ACC112 (cell line): ENCODE data around the gene TMEM165.

Experiments
- H2AFZ ChIP-seq: fragments of 200-600 bp; sonication (generic); one replicate; pipeline ENCODE4 v1.6.0; 2017; ENCODE audit warnings: antibody characterized with exemption, low read length; ENCODE audit not compliant: unreplicated experiment
- H3K27ac ChIP-seq: fragments of 200-600 bp; sonication (generic); 2 replicates; pipeline ENCODE4 v1.5.1; 2014; ENCODE audit warnings: low read depth, mild to moderate bottlenecking, antibody characterized with exemption, low read length, moderate library complexity
- H3K27me3 ChIP-seq: fragments of 200-600 bp; sonication (generic); 2 replicates; pipeline ENCODE4 v1.6.1; 2014; ENCODE audit warnings: mild to moderate bottlenecking, antibody characterized with exemption, low read length, moderate library complexity, mixed read lengths; ENCODE audit not compliant: insufficient read depth
- H3K36me3 ChIP-seq: fragments of 200-600 bp; sonication (generic); 2 replicates; pipeline ENCODE4 v1.6.1; 2016; ENCODE audit warnings: mild to moderate bottlenecking, antibody characterized with exemption, low read length, moderate library complexity, mixed read lengths; ENCODE audit not compliant: insufficient read depth
- H3K4me1 ChIP-seq: fragments of 200-600 bp; sonication (generic); one replicate; pipeline ENCODE4 v1.6.1; 2016; ENCODE audit warnings: low read length, mixed read lengths; ENCODE audit not compliant: insufficient read depth, unreplicated experiment, control insufficient read depth
- H3K4me3 ChIP-seq: fragments of 200-600 bp; sonication (generic); 2 replicates; pipeline ENCODE4 v1.5.1; 2014; ENCODE audit warnings: mild to moderate bottlenecking, low read depth, low read length
- H3K79me2 ChIP-seq: fragments of 200-600 bp; sonication (generic); one replicate; pipeline ENCODE4 v1.6.0; 2016; ENCODE audit warnings: low read length; ENCODE audit not compliant: control insufficient read depth, unreplicated experiment, insufficient read depth

The TMEM165 gene

GRCh38 chr4:55385201-55385649 lies 10.5 kb upstream of the TMEM165 start:
- H3K27me3 ChIP-seq = no peaks in the 10 kb centered on the region
- no peak overlapping the region for H3K4me3 ChIP-seq
- H3K27ac ChIP-seq = no peak overlapping the region
- H2AFZ ChIP-seq = no peak overlapping the region
- no peaks in the 10 kb centered on the region for H3K36me3 ChIP-seq
- H3K79me2 ChIP-seq = no peaks in the 10 kb centered on the region
- H3K4me1 ChIP-seq = peaks cover 10% of the 10 kb centered on the region

DNA sequence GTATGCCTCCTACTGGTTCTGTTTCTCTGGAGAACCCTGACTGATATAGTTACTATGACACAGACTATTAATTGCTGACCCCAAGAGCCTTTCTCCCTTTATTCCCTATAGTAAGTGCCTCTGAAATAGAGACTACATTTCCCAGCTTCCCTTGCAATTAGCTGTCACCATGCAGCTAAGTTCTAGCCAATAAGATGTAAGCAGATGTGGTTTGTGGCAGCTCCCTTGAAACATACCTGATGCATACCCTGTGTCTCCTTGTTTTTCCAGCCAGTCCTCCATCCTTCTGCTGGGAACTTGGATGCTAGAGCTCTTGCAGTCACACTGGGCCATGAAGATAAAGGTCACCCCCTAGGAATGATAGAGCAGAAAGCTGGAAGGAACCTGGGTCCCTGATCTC lies 9.7 kb upstream of the TMEM165 start:
- Histone ChIP-seq H3K27ac (no peak overlapping the region), H3K4me1 (peaks cover 10% of the 10 kb centered on the region), H3K27me3 (no peaks in the 10 kb centered on the region), H2AFZ (no peak overlapping the region), H3K79me2 (no peaks in the 10 kb centered on the region), H3K4me3 (no peak overlapping the region), H3K36me3 (no peaks in the 10 kb centered on the region)

GRCh38 chr4:55386840-55387239 lies 8.9 kb upstream of the TMEM165 start:
- no peak overlapping the region for H2AFZ ChIP-seq

GRCh38 chr4:55393461-55394320 lies 2.1 kb upstream of the TMEM165 start:
- Histone ChIP-seq H3K4me1 (peaks cover 10% of the 10 kb centered on the region), H2AFZ (no peak overlapping the region), H3K4me3 (no peak overlapping the region), H3K27ac (no peak overlapping the region), H3K27me3 (no peaks in the 10 kb centered on the region), H3K36me3 (0 out of 2 replicates have a peak, but pooled peaks cover under 1% of the 10 kb centered on the region), H3K79me2 (peaks cover 33% of the 10 kb centered on the region)

More at GRCh38 chr4:55386840-55387239, 8.9 kb upstream of the TMEM165 start:
- H3K36me3 ChIP-seq = no peaks in the 10 kb centered on the region
- no peak overlapping the region for H3K27ac ChIP-seq
- no peak overlapping the region for H3K4me3 ChIP-seq
- H3K79me2 ChIP-seq = no peaks in the 10 kb centered on the region
- no peaks in the 10 kb centered on the region for H3K27me3 ChIP-seq
- H3K4me1 ChIP-seq = peaks cover 5% of the 10 kb centered on the region

- H3K27me3 ChIP-seq = no peaks in the 10 kb centered on the region
- peaks cover 9% of the 10 kb centered on the region; the same call in 1 of the 2 replicates for H3K36me3 ChIP-seq
- peak overlapping the region; percentile 91 for H3K4me3 ChIP-seq
- peak overlapping the region; percentile 99 for H2AFZ ChIP-seq
- H3K79me2 ChIP-seq = peaks cover 46% of the 10 kb centered on the region
- H3K4me1 ChIP-seq = peaks cover 18% of the 10 kb centered on the region
- peak overlapping the region; percentile 89 for H3K27ac ChIP-seq
Observed at GRCh38 chr4:55395218-55395528, 584 bp upstream of the TMEM165 start.

DNA sequence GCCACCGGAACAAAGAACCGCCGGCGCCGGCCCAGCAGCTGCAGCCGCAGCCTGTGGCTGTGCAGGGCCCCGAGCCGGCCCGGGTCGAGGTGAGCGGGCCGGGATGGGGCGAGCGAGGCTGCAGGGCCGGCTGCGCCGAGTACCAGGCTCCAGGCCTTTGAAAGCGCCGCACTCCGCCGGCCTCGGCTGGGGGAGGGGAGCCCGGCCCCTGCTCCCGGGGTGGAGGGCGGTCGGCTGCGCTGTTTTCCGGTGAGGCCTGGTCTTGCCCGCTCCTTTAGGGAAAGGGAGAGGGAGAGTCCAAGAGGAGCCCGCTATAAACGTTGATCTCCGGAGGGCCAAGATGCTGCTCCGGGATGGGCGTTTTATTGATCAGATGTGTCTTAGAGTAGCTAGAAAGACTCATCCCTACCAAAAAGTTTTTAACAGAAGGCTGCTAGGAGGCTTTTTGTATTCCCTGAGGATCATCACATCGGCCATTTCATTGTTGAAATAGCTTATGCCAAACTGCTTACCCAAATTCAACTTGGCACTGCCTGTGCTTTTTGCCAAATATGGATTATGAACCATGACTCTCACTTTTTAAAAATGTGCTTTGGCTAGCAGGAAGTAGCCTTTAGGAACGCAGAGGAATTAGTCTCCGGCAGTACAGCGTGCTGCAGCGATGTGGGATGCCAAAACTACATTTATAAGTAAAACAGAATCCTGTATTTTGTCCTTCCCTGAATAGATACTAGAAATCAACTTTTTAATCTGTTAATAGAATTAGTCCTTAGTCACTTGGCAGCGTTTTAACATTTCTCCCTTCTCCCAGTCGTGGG lies 760 bp downstream of the TMEM165 start:
- no peaks in the 10 kb centered on the region for H3K27me3 ChIP-seq
- peaks cover 19% of the 10 kb centered on the region for H3K36me3 ChIP-seq
- H2AFZ ChIP-seq = no peak overlapping the region
- H3K79me2 ChIP-seq = peaks cover 58% of the 10 kb centered on the region
- H3K4me3 ChIP-seq = peak overlapping the region; percentile 91
- peaks cover 28% of the 10 kb centered on the region for H3K4me1 ChIP-seq
- peak overlapping the region; percentile 89 for H3K27ac ChIP-seq

GRCh38 chr4:55397126-55397436 lies 1.3 kb downstream of the TMEM165 start:
- Histone ChIP-seq H3K4me1 (peaks cover 28% of the 10 kb centered on the region), H3K27ac (peak overlapping the region; percentile 89), H3K36me3 (peaks cover 19% of the 10 kb centered on the region), H3K4me3 (peak overlapping the region; percentile 91), H3K27me3 (no peaks in the 10 kb centered on the region), H2AFZ (no peak overlapping the region), H3K79me2 (peaks cover 62% of the 10 kb centered on the region)

GRCh38 chr4:55397520-55398321 lies 2.0 kb downstream of the TMEM165 start:
- Histone ChIP-seq H3K27me3 (no peaks in the 10 kb centered on the region), H3K4me3 (peak overlapping the region; percentile 91), H3K36me3 (peaks cover 19% of the 10 kb centered on the region), H3K4me1 (peaks cover 28% of the 10 kb centered on the region), H2AFZ (no peak overlapping the region), H3K79me2 (peaks cover 65% of the 10 kb centered on the region), H3K27ac (peak overlapping the region; percentile 89)

DNA sequence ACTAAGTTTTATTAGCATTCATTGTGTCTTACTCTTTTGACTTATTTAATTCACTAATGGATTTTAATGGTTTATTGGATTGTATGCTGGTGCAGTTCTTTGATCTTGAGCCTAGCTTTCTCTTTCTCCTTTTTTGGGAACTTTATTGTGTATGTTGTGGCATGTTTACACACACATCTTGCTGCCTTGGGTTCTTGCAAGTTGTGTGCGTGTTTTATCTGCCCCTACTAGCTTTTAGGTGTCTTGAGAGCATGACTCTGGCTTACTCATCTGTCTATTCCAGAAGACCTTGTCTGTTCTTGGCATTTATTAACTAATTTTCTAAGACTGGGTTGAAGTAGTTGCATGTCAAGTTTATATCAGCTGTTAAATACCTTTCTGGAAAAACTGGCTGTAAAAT lies 2.7 kb downstream of the TMEM165 start:
- Histone ChIP-seq H3K79me2 (peaks cover 71% of the 10 kb centered on the region), H3K4me3 (peak overlapping the region; percentile 91), H2AFZ (no peak overlapping the region), H3K27me3 (no peaks in the 10 kb centered on the region), H3K4me1 (peaks cover 28% of the 10 kb centered on the region), H3K36me3 (peaks cover 22% of the 10 kb centered on the region), H3K27ac (peak overlapping the region; percentile 89)

GRCh38 chr4:55398966-55399365 lies 3.2 kb downstream of the TMEM165 start:
- Histone ChIP-seq H3K4me1 (peaks cover 25% of the 10 kb centered on the region), H3K27me3 (no peaks in the 10 kb centered on the region), H3K79me2 (peaks cover 76% of the 10 kb centered on the region), H2AFZ (no peak overlapping the region), H3K27ac (peak overlapping the region; percentile 89), H3K4me3 (peak overlapping the region; percentile 91), H3K36me3 (peaks cover 25% of the 10 kb centered on the region)
